Neural progenitor cell (in vitro differentiated cells): ENCODE data around the gene NPPC. TPM values are rescaled to one million over a fixed set of nuclear protein-coding genes. Genes with fewer than 3 reads are reported as not detected.

Source experiments
- DNase-seq: peaks from one replicate; pipeline ENCODE4 v3.0.0-alpha.2; 2016; ENCODE audit warnings: low spot score
- H2AFZ ChIP-seq: fragments of 200-600 bp; sonication (generic); replicated peaks from 2 replicates; pipeline ENCODE4 v1.6.1; 2016; ENCODE audit warnings: antibody characterized with exemption
- H3F3A ChIP-seq: fragments of 200-600 bp; sonication (generic); 2 replicates; pipeline ENCODE4 v1.6.1; 2016; ENCODE audit warnings: antibody characterized with exemption, low read depth
- H3K27ac ChIP-seq: fragments of 200-600 bp; sonication (generic); 2 replicates; pipeline ENCODE4 v1.5.1; 2016; ENCODE audit warnings: mild to moderate bottlenecking
- H3K27me3 ChIP-seq: fragments of 200-600 bp; sonication (generic); 2 replicates; pipeline ENCODE4 v1.6.1; 2016; ENCODE audit warnings: mild to moderate bottlenecking, moderate library complexity
- H3K36me3 ChIP-seq: fragments of 200-600 bp; sonication (generic); 2 replicates; pipeline ENCODE4 v1.5.1; 2016
- H3K4me1 ChIP-seq: fragments of 200-600 bp; sonication (generic); 2 replicates; pipeline ENCODE4 v1.6.1; 2016; ENCODE audit warnings: mixed run types
- H3K4me2 ChIP-seq: fragments of 200-600 bp; sonication (generic); 2 replicates; pipeline ENCODE4 v1.6.1; 2016
- H3K4me3 ChIP-seq: fragments of 200-600 bp; sonication (generic); 2 replicates; pipeline ENCODE4 v1.5.1; 2016
- H3K79me2 ChIP-seq: fragments of 200-600 bp; sonication (generic); 2 replicates; pipeline ENCODE4 v1.6.1; 2016; ENCODE audit warnings: low read depth
- H3K9ac ChIP-seq: fragments of 200-600 bp; sonication (generic); 2 replicates; pipeline ENCODE4 v1.6.1; 2016
- H3K9me3 ChIP-seq: fragments of 200-600 bp; sonication (generic); 2 replicates; pipeline ENCODE4 v1.5.1; 2016; ENCODE audit warnings: low read depth
- H4K20me1 ChIP-seq: fragments of 200-600 bp; sonication (generic); 2 replicates; pipeline ENCODE4 v1.6.1; 2016; ENCODE audit warnings: low read depth
- H3K27ac Mint-ChIP-seq: 3 replicates; pipeline ENCODE4 v1.8.0; 2021; ENCODE audit warnings: mixed read lengths
- H3K27me3 Mint-ChIP-seq: 2 replicates; pipeline ENCODE4 v1.8.0; 2022; ENCODE audit warnings: low read depth, mild to moderate bottlenecking, inconsistent platforms, moderate library complexity, mixed read lengths; ENCODE audit not compliant: insufficient read depth
- H3K36me3 Mint-ChIP-seq: 3 replicates; pipeline ENCODE4 v1.8.0; 2021; ENCODE audit warnings: mixed read lengths
- H3K4me1 Mint-ChIP-seq: 3 replicates; pipeline ENCODE4 v1.8.0; 2021; ENCODE audit warnings: mixed read lengths
- H3K4me3 Mint-ChIP-seq: 3 replicates; pipeline ENCODE4 v1.8.0; 2021; ENCODE audit warnings: mild to moderate bottlenecking, moderate library complexity, mixed read lengths
- H3K9me3 Mint-ChIP-seq: 3 replicates; pipeline ENCODE4 v1.8.0; 2020; ENCODE audit warnings: mixed read lengths
- CTCF ChIP-seq: fragments of 200-600 bp; sonication (generic); IDR thresholded peaks from 2 replicates; pipeline ENCODE4 v1.5.1; 2017; ENCODE audit warnings: antibody characterized with exemption, mild to moderate bottlenecking
- EZH2 ChIP-seq: fragments of 200-600 bp; sonication (generic); IDR thresholded peaks from 2 replicates; pipeline ENCODE4 v1.6.1; 2017; ENCODE audit warnings: antibody characterized with exemption, mild to moderate bottlenecking, moderate library complexity
- EZH2phosphoT487 ChIP-seq: fragments of 200-600 bp; sonication (generic); IDR thresholded peaks from 2 replicates; pipeline ENCODE4 v1.6.1; 2017; ENCODE audit warnings: antibody characterized with exemption
- total RNA-seq: library from RNA; depleted of rRNA; stranded (reverse); fragments of >200 nt; gene quantifications from 2 replicates; pipeline ENCODE4 v1.2.3, GENCODE V29; 2015; ENCODE audit warnings: low replicate concordance

NPPC gene
- total RNA-seq, 1 donor from 2014 or later, result not detected

- Histone ChIP-seq H3K4me1 (no peaks in the 10 kb centered on the region), H3K27ac (no peak overlapping the region), H3K27me3 (peaks cover 11% of the 10 kb centered on the region), H3K4me2 (no peak overlapping the region), H3K9me3 (no peaks in the 10 kb centered on the region), H3K9ac (no peak overlapping the region), H3K36me3 (no peaks in the 10 kb centered on the region), H4K20me1 (no peaks in the 10 kb centered on the region), H3K79me2 (no peaks in the 10 kb centered on the region), H3K4me3 (no peak overlapping the region), H3F3A (no peaks in the 10 kb centered on the region), H2AFZ (peak overlapping the region; percentile 9)
- no peak overlapping the region for H3K4me3 Mint-ChIP-seq
- H3K4me1 Mint-ChIP-seq, result no peaks in the 10 kb centered on the region
- no peaks in the 10 kb centered on the region for H3K36me3 Mint-ChIP-seq
- H3K27ac Mint-ChIP-seq, result no peak overlapping the region
- no peak for DNase-seq
- TF ChIP-seq EZH2phosphoT487 (no peak), EZH2 (no peak), CTCF (no peak)
- H3K9me3 Mint-ChIP-seq, result no peaks in the 10 kb centered on the region
- peaks cover 12% of the 10 kb centered on the region for H3K27me3 Mint-ChIP-seq
These were observed 9.0 kb upstream of the NPPC start for GRCh38 chr2:231935207-231935524.

- no peak overlapping the region for H3K27ac Mint-ChIP-seq
- Histone ChIP-seq H3F3A (no peaks in the 10 kb centered on the region), H3K9ac (no peak overlapping the region), H3K4me2 (no peak overlapping the region), H3K9me3 (no peaks in the 10 kb centered on the region), H3K4me1 (no peaks in the 10 kb centered on the region), H4K20me1 (no peaks in the 10 kb centered on the region), H3K79me2 (no peaks in the 10 kb centered on the region), H2AFZ (peak overlapping the region; percentile 9), H3K4me3 (no peak overlapping the region), H3K27me3 (peaks cover 14% of the 10 kb centered on the region), H3K27ac (no peak overlapping the region), H3K36me3 (no peaks in the 10 kb centered on the region)
- no peaks in the 10 kb centered on the region for H3K4me1 Mint-ChIP-seq
- no peak for DNase-seq
- no peaks in the 10 kb centered on the region for H3K9me3 Mint-ChIP-seq
- H3K36me3 Mint-ChIP-seq, result no peaks in the 10 kb centered on the region
- H3K4me3 Mint-ChIP-seq, result no peak overlapping the region
- no peak for TF ChIP-seq EZH2
- TF ChIP-seq EZH2phosphoT487, result no peak
- TF ChIP-seq CTCF, result no peak
- peaks cover 12% of the 10 kb centered on the region for H3K27me3 Mint-ChIP-seq
These were observed 8.4 kb upstream of the NPPC start for GRCh38 chr2:231934441-231935206.

DNA sequence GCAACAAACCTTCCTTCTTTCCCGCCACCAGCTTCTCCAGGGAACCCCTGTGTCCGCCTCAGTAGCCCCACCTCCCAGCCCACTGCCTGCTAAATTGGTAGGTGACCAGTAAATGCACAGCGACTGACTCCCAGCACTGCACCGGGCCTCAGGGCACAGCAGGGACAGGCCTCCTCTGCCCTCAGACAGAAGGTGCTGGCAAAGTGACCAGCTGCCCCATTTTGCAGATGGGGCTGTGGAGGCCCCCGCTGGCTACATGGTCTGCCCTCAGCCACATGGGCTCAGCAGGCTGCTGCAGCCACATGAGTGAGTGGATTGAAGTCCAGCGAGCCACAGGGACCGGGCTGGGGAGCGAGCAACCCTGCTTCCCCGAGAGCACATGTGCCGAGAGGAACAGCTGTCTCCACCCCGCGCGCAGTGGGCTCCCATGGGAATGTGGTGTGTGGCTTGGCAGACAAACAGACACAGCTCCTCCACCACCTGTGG, 7.8 kb upstream of the NPPC start:
- Mint-ChIP-seq H3K27ac (no peak overlapping the region), H3K4me3 (no peak overlapping the region), H3K4me1 (no peaks in the 10 kb centered on the region), H3K36me3 (no peaks in the 10 kb centered on the region), H3K9me3 (no peaks in the 10 kb centered on the region), H3K27me3 (peaks cover 14% of the 10 kb centered on the region)
- TF ChIP-seq EZH2phosphoT487 (no peak), CTCF (no peak), EZH2 (no peak)
- Histone ChIP-seq H4K20me1 (no peaks in the 10 kb centered on the region), H3K4me2 (no peak overlapping the region), H3K27me3 (peaks cover 21% of the 10 kb centered on the region), H3K9me3 (no peaks in the 10 kb centered on the region), H2AFZ (no peak overlapping the region), H3K9ac (no peak overlapping the region), H3K4me1 (no peaks in the 10 kb centered on the region), H3K79me2 (no peaks in the 10 kb centered on the region), H3K4me3 (no peak overlapping the region), H3K27ac (no peak overlapping the region), H3F3A (no peaks in the 10 kb centered on the region), H3K36me3 (no peaks in the 10 kb centered on the region)
- DNase-seq, result no peak
